ENCODE data around the gene APRT.

The APRT gene

GRCh38 chr16:88766975-88767374 lies 44.8 kb downstream of the APRT start:
- no peak overlapping the region for H3K27ac ChIP-seq
- no peak for TF ChIP-seq CTCF (conservative IDR thresholded peaks at IDR 0.05)

- TF ChIP-seq CTCF (conservative IDR thresholded peaks at IDR 0.05): no peak
Observed at GRCh38 chr16:88764913-88765349, 46.8 kb downstream of the APRT start.

DNA sequence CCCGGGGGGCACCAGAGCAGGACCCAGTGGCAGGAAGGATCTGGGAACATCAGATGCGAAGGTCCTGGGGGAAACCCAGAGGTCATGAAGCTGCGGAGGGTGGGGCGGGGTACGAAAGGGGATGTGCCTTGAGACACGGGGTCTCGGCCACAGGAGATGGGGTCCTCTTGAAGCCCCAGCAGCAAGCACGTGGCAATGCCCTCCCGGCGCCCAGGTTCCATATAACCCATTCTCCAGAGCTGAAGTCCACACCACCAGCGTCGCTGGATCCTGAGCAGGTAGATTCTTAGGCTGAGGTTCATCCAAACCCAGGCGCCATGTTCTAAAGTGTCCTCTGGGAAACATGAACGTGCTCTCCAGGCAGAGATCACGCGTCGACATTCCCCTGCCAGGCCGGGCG lies 47.6 kb downstream of the APRT start:
- peak overlapping the region; percentile 82 for H3K27ac ChIP-seq
- TF ChIP-seq CTCF (conservative IDR thresholded peaks at IDR 0.05): no peak

More at GRCh38 chr16:88764913-88765349, 46.8 kb downstream of the APRT start:
- peak overlapping the region; percentile 82; the same call in 1 of the 2 replicates for H3K27ac ChIP-seq

DNA sequence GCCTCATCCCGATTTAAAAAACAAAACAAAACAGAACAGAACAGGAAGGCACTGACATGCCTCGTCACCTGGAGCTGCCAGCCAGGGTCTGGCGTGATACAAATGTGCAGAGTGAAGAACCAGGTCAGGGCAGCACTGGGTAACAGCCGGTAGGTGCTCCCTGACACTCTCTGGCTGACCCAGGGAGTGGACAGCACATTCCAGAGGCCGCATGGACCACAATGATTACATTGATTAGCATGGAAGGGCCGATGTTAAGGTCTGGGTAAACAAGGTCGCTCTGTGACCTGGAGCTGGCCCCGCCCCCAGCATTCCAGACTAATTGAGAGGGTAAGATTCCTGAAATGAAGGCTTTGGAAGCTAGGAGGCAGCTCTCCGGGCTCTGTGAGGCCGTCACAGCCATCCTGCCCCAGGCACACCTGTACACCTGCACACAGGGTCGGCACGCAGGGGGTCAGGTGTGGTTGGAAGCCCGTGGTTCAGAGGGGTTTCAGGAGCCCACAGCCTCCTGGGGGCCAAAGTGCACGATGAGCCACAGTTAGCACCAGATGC lies 48.1 kb downstream of the APRT start:
- H3K27ac ChIP-seq: peak overlapping the region; percentile 82
- TF ChIP-seq CTCF (conservative IDR thresholded peaks at IDR 0.05): no peak

DNA sequence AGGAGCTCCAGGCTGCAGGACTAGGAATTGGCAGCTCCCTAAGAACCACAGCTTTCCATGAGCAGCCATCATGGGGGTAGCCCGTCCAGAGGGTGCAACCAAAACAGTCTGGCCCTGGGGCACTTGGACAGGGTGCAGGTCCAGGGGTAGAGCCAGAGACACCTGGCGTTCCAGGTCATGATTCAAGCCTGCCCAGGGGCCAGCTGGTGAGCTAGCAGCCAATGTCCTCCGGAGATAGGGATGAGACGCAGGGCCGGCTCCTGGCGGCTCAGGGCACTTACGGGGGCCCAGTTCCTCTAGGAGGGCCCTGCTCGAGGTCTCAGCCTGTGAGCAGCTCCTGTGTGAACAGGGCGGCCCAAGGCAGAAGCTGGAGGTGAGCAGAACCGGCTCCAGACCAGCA lies 48.8 kb downstream of the APRT start:
- TF ChIP-seq CTCF (conservative IDR thresholded peaks at IDR 0.05): no peak
- H3K27ac ChIP-seq: peak overlapping the region; percentile 82

- TF ChIP-seq CTCF (conservative IDR thresholded peaks at IDR 0.05): no peak
- peak overlapping the region; percentile 82 for H3K27ac ChIP-seq
Observed at GRCh38 chr16:88762258-88762870, 49.4 kb downstream of the APRT start.

DNA sequence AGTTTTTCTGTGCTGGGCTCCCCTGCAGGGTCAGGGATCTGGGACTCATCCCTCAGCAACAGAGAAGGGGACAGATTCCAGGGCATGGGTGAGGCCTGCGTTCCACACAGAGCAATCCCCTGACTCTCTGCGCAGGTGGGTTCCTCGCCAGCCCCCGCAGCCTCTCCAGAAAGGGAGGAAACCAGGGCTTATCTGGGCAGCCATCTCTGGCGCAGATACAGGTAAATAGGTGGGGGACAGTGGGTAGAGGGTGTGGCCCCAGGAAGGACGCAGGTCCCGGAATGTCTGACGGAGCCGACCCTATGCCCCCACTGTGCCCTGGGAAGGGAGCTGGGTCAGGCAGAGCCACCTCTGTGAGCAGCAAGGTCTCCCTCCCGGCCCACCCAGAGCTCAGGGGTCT lies 49.9 kb downstream of the APRT start:
- TF ChIP-seq CTCF (conservative IDR thresholded peaks at IDR 0.05): no peak

More for the DNA sequence above, 49.9 kb downstream of the APRT start:
- H3K27ac ChIP-seq: peak overlapping the region; percentile 82

Data from VCaP (cell line).